ENCODE data around the gene R3HDM2.

Gene R3HDM2

DNA sequence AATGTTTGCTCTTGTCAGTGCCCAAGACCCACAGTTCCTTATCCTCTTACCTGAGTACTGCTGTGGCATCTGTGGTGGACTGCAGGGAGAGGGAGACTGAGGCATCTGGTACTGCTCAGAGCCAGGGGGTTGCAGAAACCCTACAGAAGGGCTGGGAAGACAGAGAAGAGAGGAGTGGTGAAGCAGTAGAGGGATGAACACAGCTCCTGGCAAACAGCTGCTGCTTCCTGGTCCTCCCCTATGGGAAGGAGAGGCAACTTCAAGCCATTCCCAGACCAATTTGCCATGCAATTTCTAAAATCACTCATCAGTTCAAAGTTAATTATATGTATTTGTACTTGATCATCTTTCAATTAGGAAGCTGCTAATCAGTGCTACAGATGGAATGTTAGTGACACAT, 164.2 kb downstream of the R3HDM2 start:
- DNase-seq (ENCODE audit: low read depth): no peak

DNA sequence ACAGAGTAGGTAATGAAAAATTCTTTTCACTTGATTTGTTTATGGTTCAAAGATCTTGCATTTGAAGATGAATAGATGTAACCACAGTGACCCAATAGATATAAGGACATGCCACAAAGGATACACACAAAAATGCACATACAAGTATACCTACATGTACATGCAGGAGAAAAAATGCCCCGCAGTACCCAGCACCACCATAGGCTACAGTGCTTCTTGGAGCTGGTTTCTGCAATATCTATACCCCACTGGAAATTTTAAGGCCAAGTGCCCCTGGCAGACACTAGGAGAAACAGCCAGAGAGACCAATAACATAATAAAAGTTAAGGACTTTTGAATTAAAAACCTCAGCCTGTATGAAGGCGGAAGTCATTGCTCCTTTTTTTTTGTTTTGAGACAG, 167.7 kb downstream of the R3HDM2 start:
- DNase-seq (ENCODE audit: low read depth): no peak

GRCh38 chr12:57262126-57262822, 168.6 kb downstream of the R3HDM2 start:
- no peak for DNase-seq (ENCODE audit: low read depth)

GRCh38 chr12:57261428-57261865, 169.4 kb downstream of the R3HDM2 start:
- no peak for DNase-seq (ENCODE audit: low read depth)

- DNase-seq (ENCODE audit: low read depth): no peak
Measured at GRCh38 chr12:57260366-57260765, 170.5 kb downstream of the R3HDM2 start.

DNA sequence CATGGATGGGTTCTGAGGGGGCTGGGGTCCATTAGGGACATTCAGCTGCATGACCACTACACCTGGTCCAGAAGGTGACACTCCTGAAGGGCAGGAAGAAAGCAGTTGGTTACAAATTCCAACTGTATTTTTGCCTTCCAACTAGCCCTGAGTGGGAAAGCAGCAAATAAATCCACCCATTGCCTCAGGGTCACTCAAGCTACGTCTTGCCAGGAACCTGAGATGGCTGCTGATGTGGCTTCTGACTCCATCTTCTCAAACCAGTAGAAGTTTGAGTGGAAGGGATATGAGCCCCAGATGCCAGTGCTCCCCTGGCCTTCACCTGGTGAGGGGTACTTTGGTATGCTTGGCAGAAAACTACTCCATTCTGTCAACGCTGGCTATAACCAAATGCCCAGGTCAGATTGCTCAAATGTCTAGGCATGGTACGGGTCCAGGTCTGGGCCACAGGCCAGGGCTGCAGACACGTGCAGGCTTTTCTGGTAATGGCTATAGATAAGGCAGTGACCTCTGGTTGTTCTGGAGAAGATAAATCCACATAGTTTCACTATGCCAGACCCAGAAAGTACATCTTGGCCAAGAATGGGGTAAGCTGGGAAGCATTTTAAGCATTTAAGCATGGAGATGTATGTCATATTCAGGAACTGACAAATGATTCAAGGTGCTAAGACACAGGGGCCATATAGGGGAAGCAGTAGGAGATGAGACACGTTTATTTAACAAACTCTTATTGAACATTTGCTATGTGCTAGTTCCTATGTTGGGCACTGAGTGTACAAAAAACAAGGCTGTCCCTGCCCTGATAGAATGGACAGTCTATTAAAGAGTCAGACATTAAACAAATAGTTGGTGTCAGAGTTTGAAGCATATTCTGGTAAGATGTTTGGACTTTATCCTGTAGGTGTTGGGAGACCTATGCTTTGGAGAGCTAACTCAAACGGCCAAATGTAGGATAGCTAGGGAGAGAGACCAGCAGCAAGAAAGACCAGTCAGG, 171.6 kb downstream of the R3HDM2 start:
- no peak for DNase-seq (ENCODE audit: low read depth)

GRCh38 chr12:57255916-57256315, 174.9 kb downstream of the R3HDM2 start:
- no peak for DNase-seq (ENCODE audit: low read depth)

- no peak for DNase-seq (ENCODE audit: low read depth)
Measured at GRCh38 chr12:57254506-57255280, 176.2 kb downstream of the R3HDM2 start.

DNA sequence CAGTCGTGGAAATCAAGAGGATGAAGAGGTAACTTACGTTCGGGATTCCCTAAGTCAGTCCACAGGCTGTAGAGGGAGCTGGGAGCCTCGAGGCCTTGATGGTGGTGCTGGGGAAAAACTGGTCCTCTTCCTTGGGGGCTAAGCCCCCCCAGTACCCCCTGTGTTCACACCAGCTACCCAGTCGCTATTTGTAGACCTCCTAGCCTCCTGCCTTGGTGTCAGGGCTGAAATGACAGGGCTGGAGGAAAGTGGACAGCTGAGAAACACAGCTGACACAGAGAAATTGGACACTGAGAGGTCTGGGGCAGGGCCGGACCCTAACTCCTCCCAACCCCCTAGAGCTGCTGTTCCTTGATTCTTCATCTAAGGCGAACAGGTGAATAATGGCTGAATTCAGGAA, 179.9 kb downstream of the R3HDM2 start, which contains the start of gene STAC3:
TSS of gene STAC3 (minus strand) at position 232 of the 400 bp plus-strand sequence. CDS start 1,551 bp downstream, outside the sequence.
- DNase-seq (ENCODE audit: low read depth): no peak

DNA sequence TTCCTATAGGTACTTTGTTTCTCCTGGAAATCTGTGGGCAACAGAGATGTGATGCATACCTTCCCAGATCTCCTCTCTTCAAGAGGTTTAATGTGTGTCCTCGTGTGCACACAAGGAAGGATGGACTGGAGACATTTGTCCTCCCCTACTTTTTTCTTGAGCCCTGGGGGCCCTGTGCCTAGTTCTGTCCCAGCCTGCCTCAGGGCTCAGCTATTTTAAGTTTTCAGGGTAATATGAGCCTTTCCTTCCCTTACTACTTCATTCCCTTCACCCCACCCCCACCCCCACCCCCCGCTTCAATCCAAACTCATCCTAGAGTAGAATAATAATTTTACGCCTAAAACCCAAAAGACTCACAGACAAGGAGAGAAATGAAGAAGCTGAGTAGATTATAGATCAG, 180.3 kb downstream of the R3HDM2 start:
- no peak for DNase-seq (ENCODE audit: low read depth)

DNA sequence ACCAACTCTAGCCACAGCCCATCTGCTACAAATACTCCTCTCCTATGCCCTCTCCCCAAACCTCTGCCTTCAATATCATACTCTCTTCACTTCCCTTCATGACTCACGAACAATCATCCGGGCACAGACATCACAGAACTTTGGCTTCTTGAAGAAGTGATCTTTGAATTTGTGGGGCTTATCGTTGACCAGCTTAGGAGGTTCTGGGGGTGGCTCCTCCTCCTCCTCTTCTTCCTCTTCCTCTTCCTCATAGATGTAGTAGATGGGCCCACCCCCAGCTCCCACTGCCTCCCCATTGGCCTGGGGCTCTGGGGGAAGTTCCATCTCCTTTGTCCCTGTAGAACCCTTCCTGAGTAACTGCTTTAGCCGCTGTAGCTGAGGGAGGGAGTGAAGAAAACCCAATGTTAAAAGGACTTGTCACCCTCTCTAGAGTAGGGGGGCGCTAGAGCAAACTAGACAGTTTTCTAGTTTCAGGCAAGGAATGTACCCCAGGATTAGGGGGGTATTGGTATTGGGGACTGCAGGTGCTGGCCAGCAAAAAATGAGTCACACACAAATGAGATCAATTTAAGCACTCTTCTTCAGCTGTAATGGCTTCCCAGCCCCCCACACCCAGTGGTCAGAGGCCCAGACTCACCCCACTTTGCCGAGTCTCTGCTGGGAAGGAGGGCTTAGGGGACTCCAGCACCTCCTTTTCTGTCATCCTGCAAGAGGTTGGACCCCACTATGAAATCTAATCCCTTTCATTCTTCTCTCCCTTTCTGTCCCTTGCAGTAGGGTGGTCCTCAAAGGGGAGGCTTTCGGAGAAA, 181.7 kb downstream of the R3HDM2 start:
- no peak for DNase-seq (ENCODE audit: low read depth)

GRCh38 chr12:57247041-57247440, 183.8 kb downstream of the R3HDM2 start:
- DNase-seq (ENCODE audit: low read depth): no peak

GRCh38 chr12:57244312-57244696, 186.5 kb downstream of the R3HDM2 start:
- DNase-seq (ENCODE audit: low read depth): no peak

DNA sequence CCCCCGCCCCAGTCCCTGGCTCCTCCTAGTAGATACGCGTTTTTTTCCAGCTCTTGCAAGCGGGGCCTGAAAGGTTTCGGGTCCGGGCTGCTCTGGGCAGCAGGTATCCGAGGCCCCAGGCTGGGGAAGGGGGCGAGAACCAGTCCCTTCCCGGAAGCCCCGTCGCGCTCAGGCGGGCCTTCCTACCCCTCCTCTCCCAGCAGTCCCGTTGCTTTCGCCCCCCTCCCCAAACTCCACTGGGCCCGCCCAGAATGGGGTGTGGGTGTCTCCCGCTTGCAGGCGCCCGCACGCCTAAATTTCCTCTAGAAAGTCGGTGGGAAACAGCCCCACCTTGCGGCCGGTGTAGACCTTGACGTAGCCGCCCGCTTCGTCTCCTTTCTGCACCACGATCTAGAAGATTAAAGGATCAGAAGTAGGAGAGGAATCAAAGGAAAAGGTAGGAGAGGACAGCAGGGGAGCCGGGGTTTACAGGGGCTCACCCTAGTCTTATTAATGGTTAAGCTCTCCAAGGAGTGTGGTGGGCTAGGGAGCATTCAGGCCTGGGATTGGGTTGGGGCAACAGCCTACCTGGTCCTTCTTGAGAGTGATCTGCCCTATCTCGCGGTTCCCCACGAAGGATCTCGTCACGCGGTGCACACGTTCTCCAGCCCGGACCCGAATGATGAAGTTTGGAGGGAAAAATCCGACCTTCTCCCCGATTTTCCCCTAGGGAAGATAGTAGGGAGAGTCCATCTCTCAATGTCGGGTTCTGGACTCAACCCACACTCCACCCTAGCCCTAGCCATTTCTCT, 187.1 kb downstream of the R3HDM2 start:
- DNase-seq (ENCODE audit: low read depth): peak; percentile 70

GRCh38 chr12:57242691-57243454, 188.0 kb downstream of the R3HDM2 start:
- no peak for DNase-seq (ENCODE audit: low read depth)

DNA sequence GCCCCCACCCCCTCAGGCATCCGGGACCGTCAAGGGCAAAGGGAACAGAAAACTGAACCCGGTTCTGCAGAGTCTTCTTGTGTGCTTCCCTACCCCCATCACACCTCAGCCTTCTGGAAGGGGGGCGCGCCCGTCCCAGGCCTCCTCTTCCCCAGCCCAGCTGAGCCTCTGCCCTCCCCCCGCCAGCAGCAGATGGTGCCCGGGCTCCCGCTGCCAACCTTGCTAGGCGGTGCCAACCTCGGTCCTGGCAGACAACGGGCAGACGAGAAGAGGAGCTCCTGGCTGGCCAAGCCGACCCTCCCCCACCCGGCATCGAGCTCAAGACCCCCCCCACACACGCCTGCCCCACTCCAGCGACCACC, 188.5 kb downstream of the R3HDM2 start:
- no peak for DNase-seq (ENCODE audit: low read depth)

DNA sequence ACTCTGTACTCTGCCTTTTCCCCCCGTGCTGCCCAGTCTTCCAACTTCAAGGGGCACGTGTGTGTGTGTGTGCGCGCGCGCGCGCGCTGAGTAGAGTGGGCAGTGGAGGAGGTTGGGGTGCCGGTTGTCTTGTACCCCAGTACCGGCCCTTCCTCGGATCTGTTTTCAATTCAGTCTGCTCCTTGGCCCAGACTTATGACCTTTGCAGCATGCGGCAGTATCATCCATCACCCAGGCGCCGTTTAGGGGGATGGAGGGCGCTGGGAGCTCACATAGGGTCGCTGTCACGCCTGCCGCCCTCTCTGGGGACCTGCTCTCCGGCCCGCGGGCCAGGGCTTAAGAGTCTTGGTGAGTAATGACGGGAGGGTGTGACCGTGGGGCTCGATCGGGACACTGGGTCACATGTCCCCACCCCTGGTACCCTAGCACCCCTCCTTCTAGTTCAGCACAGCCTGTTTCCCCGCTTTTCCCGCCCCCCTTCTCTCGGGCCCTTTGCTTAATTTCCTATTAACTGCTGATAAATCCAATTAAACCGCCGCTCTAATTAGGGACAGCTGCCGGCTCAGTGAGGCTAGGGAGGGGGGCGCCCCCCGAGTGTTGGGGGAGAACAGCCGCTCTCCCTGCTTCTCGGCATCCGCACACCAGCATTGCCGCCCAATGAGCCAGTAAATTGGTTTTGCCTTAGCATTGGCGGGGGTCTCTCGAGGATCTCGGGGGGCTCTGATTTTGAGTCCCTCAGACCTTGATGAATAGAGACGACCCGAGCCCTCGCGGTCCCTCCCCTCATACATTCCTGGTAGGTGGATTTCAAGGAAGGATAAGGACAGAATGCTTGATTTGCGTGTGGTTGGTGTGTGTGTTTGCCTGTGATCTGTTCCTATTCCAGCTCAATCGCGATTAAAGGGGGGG, 189.2 kb downstream of the R3HDM2 start:
- no peak for DNase-seq (ENCODE audit: low read depth)

- DNase-seq (ENCODE audit: low read depth): no peak
Measured at GRCh38 chr12:57240926-57241401, 189.9 kb downstream of the R3HDM2 start.

Data from stimulated activated CD8-positive, alpha-beta memory T cell treated with anti-CD3 and anti-CD28 coated beads, Interleukin-12 subunit alpha, Interleukin-12 subunit beta, amount 100 ng/mL, for 1 hour (primary cell).